Measurements from ENCODE around the gene SERPINB7.

- TF ChIP-seq, protein P1, sequence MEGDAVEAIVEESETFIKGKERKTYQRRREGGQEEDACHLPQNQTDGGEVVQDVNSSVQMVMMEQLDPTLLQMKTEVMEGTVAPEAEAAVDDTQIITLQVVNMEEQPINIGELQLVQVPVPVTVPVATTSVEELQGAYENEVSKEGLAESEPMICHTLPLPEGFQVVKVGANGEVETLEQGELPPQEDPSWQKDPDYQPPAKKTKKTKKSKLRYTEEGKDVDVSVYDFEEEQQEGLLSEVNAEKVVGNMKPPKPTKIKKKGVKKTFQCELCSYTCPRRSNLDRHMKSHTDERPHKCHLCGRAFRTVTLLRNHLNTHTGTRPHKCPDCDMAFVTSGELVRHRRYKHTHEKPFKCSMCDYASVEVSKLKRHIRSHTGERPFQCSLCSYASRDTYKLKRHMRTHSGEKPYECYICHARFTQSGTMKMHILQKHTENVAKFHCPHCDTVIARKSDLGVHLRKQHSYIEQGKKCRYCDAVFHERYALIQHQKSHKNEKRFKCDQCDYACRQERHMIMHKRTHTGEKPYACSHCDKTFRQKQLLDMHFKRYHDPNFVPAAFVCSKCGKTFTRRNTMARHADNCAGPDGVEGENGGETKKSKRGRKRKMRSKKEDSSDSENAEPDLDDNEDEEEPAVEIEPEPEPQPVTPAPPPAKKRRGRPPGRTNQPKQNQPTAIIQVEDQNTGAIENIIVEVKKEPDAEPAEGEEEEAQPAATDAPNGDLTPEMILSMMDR (IDR thresholded peaks at IDR 0.05) = no peak
- no peak for TF ChIP-seq EP300 (IDR thresholded peaks at IDR 0.05)
- no peak for TF ChIP-seq POLR2A (IDR thresholded peaks at IDR 0.05)
Measured at GRCh38 chr18:63773551-63773950, 1.7 kb upstream of the SERPINB7 start.

All from sigmoid colon (tissue), 4 donors.